ENCODE measurements around the gene PPME1. TPM values are rescaled to one million over a fixed set of nuclear protein-coding genes. Genes with fewer than 3 reads are reported as not detected.

The PPME1 gene
- total RNA-seq, 1 donor from 2014 or later, result 29.6 TPM

GRCh38 chr11:74225565-74225964 lies 54.5 kb downstream of the PPME1 start:
- intact Hi-C loops (cut with micrococcal nuclease), result no loop called here

GRCh38 chr11:74226907-74227306 lies 55.8 kb downstream of the PPME1 start:
- intact Hi-C loops (cut with micrococcal nuclease), result no loop called here

GRCh38 chr11:74232311-74232950 lies 61.3 kb downstream of the PPME1 start:
- intact Hi-C loops (cut with micrococcal nuclease), result no loop called here

GRCh38 chr11:74233683-74234082 lies 62.6 kb downstream of the PPME1 start:
- intact Hi-C loops (cut with micrococcal nuclease), result no loop called here

GRCh38 chr11:74235121-74235520 lies 64.0 kb downstream of the PPME1 start:
- intact Hi-C loops (cut with micrococcal nuclease), result no loop called here

GRCh38 chr11:74237541-74237940 lies 66.5 kb downstream of the PPME1 start:
- intact Hi-C loops (cut with micrococcal nuclease), result no loop called here

GRCh38 chr11:74238243-74238642 lies 67.2 kb downstream of the PPME1 start:
- intact Hi-C loops (cut with micrococcal nuclease), result no loop called here

GRCh38 chr11:74248469-74248868 lies 77.4 kb downstream of the PPME1 start:
- intact Hi-C loops (cut with micrococcal nuclease), result no loop called here

GRCh38 chr11:74249496-74249895 lies 78.4 kb downstream of the PPME1 start:
- intact Hi-C loops (cut with micrococcal nuclease), result no loop called here

- intact Hi-C loops (cut with micrococcal nuclease), result no loop called here
Observed at GRCh38 chr11:74253361-74253760, 82.3 kb downstream of the PPME1 start.

- intact Hi-C loops (cut with micrococcal nuclease), result loop anchor here (1.0 to 5.0 kb wide), 4 partner anchors 65 to 292 kb away; partner anchors contain the start of gene PGM2L1
Observed at GRCh38 chr11:74255741-74256375, 84.8 kb downstream of the PPME1 start.

GRCh38 chr11:74256378-74257133 lies 85.5 kb downstream of the PPME1 start:
- intact Hi-C loops (cut with micrococcal nuclease), result loop anchor here (5.0 kb wide), 1 partner anchor 141 kb away; the partner anchor contains the start of gene PGM2L1

- intact Hi-C loops (cut with micrococcal nuclease), result loop anchor here (5.0 kb wide), 1 partner anchor 139 kb away; the partner anchor contains the start of gene PGM2L1
Observed at GRCh38 chr11:74257959-74258553, 87.0 kb downstream of the PPME1 start.

- intact Hi-C loops (cut with micrococcal nuclease), result no loop called here
Observed at GRCh38 chr11:74262725-74263124, 91.6 kb downstream of the PPME1 start.

GRCh38 chr11:74265256-74265655 lies 94.2 kb downstream of the PPME1 start:
- intact Hi-C loops (cut with micrococcal nuclease), result no loop called here

GRCh38 chr11:74267014-74267413 lies 95.9 kb downstream of the PPME1 start:
- intact Hi-C loops (cut with micrococcal nuclease), result no loop called here

GRCh38 chr11:74268456-74268855 lies 97.4 kb downstream of the PPME1 start:
- intact Hi-C loops (cut with micrococcal nuclease), result no loop called here

- intact Hi-C loops (cut with micrococcal nuclease), result no loop called here
Observed at GRCh38 chr11:74269161-74269811, 98.2 kb downstream of the PPME1 start.

GRCh38 chr11:74272276-74272675 lies 101.2 kb downstream of the PPME1 start:
- intact Hi-C loops (cut with micrococcal nuclease), result no loop called here

- intact Hi-C loops (cut with micrococcal nuclease), result no loop called here
Observed at GRCh38 chr11:74276581-74276980, 105.5 kb downstream of the PPME1 start.

- intact Hi-C loops (cut with micrococcal nuclease), result no loop called here
Observed at GRCh38 chr11:74278103-74278502, 107.0 kb downstream of the PPME1 start.

All from T-helper 1 cell treated with Interleukin-12 subunit alpha and Interleukin-12 subunit beta and Interleukin-4 antibody, amounts not matched to agents 30 ng/mL and 1 ng/mL, for 36 hours (primary cell).